ENCODE results near the gene SKA2.

SKA2 gene, protein sequence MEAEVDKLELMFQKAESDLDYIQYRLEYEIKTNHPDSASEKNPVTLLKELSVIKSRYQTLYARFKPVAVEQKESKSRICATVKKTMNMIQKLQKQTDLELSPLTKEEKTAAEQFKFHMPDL

DNA sequence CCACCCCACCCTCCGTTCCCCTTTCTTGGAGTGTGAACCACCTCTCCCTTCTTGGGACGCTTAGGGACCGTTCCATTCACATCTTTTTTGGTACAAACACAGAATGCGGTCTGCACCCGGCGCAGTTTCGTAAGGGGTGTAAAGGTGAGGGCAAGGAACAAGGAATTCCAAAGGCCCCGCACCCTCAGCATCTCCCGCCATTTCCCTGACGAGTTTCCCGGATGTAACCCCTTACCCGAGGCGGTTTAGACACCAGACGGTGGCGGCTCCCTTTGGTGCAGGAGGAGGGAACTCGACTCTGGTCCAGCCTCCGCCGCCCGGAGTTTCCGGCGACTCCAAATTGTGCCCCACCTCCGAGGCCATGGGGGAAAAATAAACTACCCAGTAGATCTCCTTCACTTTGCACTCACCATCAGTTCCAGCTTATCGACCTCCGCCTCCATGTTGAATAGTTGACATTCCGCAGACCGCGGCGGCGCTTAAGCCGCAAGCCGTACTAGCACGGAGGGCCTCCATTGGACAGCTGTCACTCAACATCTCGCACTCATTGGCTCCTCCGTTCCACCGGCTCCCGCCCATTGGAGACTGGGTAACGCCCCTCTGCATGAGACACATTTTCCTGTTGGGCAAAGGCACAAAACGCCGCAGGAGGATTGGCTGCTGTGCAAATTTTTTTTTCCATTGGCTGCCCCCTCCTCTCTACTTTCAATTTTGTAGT is at the start of gene SKA2:
TSS of gene SKA2 (minus strand) at position 466 of the 718 bp plus-strand sequence. CDS start at position 443, 23 bp downstream.
- DNase-seq (ENCODE audit: extremely low read depth, insufficient read length): peak; percentile 97

DNA sequence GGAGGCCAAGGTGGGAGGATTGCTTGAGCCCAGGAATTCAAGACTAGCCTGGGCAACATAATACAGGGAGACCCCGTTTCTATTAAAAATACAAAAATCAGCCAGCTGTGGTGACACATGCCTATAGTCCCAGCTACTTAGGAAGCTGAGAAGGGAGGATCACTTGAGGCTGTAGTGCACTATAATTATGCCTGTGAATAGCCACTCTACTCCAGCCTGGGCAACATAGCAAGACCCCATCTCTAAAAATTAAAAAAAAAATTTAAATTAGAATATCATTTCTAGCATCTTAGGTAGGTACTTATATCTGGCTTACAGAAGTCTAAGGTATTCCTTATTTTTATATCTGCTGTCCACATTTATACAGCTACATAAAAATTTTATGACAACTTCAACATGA is 47.3 kb upstream of the SKA2 start:
- no peak overlapping the region for H3K4me3 ChIP-seq (replicated peaks; ENCODE audit: low read depth, low read length)
- no peaks in the 10 kb centered on the region for H3K27me3 ChIP-seq (replicated peaks; ENCODE audit: control insufficient read depth, insufficient read depth, low read length)
- no peak for DNase-seq (ENCODE audit: extremely low read depth, insufficient read length)
- TF ChIP-seq, protein P1, sequence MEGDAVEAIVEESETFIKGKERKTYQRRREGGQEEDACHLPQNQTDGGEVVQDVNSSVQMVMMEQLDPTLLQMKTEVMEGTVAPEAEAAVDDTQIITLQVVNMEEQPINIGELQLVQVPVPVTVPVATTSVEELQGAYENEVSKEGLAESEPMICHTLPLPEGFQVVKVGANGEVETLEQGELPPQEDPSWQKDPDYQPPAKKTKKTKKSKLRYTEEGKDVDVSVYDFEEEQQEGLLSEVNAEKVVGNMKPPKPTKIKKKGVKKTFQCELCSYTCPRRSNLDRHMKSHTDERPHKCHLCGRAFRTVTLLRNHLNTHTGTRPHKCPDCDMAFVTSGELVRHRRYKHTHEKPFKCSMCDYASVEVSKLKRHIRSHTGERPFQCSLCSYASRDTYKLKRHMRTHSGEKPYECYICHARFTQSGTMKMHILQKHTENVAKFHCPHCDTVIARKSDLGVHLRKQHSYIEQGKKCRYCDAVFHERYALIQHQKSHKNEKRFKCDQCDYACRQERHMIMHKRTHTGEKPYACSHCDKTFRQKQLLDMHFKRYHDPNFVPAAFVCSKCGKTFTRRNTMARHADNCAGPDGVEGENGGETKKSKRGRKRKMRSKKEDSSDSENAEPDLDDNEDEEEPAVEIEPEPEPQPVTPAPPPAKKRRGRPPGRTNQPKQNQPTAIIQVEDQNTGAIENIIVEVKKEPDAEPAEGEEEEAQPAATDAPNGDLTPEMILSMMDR (IDR thresholded peaks at IDR 0.05; ENCODE audit: insufficient read depth, low read length, poor library complexity, severe bottlenecking): no peak
- peaks cover 3% of the 10 kb centered on the region for H3K36me3 ChIP-seq (ENCODE audit: control insufficient read depth, insufficient read depth, low read length)

More for the DNA sequence above, at the start of gene SKA2:
- Histone ChIP-seq H3K36me3 (ENCODE audit: control insufficient read depth, insufficient read depth, low read length) (no peaks in the 10 kb centered on the region), H3K27me3 (replicated peaks; ENCODE audit: control insufficient read depth, insufficient read depth, low read length) (no peaks in the 10 kb centered on the region), H3K4me3 (replicated peaks; ENCODE audit: low read depth, low read length) (peak within 1 kb of the TSS; percentile 96)
- TF ChIP-seq, protein P1 (IDR thresholded peaks at IDR 0.05; ENCODE audit: insufficient read depth, low read length, poor library complexity, severe bottlenecking): no peak

DNA sequence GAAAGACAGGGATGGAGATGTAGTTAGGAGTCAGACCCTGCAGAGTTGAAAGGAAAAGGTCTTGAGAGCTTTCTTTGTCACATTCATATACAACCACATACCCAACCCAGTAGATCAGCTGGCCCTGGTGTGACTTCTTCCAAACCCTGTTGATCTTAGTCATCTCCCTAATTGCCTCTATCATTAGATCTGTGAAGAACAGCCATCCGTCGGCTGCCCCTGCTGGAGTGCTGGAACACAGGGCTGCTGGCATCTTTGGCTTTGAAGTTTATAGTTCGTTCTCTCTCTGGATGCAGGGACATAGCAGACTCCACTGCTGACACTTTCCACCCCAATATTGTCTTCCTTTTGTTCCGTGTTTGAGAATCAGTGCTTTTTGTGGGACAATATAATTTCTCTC is 44.4 kb upstream of the SKA2 start:
- peaks cover 3% of the 10 kb centered on the region for H3K36me3 ChIP-seq (ENCODE audit: control insufficient read depth, insufficient read depth, low read length)
- TF ChIP-seq, protein P1 (IDR thresholded peaks at IDR 0.05; ENCODE audit: insufficient read depth, low read length, poor library complexity, severe bottlenecking): no peak
- no peak overlapping the region for H3K4me3 ChIP-seq (replicated peaks; ENCODE audit: low read depth, low read length)
- no peak for DNase-seq (ENCODE audit: extremely low read depth, insufficient read length)
- H3K27me3 ChIP-seq (replicated peaks; ENCODE audit: control insufficient read depth, insufficient read depth, low read length): no peaks in the 10 kb centered on the region

DNA sequence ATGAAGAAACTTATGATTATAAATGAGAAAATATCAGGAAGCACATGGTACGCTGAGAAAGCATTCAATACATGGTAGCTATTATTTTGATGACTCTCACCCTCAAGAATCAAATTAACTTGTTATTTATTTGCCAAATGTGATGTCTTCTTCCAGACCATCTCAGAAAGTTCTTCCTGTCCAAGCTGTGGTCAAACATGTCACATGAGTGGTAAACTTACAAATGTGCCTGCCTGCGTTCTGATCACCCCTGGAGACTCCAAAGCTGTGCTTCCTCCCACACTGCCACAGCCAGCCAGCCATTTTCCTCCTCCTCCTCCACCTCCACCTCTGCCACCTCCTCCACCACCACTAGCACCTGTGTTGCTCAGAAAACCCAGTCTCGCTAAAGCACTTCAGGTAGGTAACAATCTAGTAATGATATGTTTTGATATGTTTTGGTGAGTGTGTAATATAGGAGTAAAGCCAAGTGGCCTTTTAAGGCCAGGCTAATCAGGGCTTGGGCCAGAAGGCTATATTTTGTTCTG is 38.4 kb upstream of the SKA2 start:
- no peaks in the 10 kb centered on the region for H3K27me3 ChIP-seq (replicated peaks; ENCODE audit: control insufficient read depth, insufficient read depth, low read length)
- DNase-seq (ENCODE audit: extremely low read depth, insufficient read length): no peak
- peaks cover 9% of the 10 kb centered on the region for H3K36me3 ChIP-seq (ENCODE audit: control insufficient read depth, insufficient read depth, low read length)
- TF ChIP-seq, protein P1 (IDR thresholded peaks at IDR 0.05; ENCODE audit: insufficient read depth, low read length, poor library complexity, severe bottlenecking): no peak
- H3K4me3 ChIP-seq (replicated peaks; ENCODE audit: low read depth, low read length): no peak overlapping the region

DNA sequence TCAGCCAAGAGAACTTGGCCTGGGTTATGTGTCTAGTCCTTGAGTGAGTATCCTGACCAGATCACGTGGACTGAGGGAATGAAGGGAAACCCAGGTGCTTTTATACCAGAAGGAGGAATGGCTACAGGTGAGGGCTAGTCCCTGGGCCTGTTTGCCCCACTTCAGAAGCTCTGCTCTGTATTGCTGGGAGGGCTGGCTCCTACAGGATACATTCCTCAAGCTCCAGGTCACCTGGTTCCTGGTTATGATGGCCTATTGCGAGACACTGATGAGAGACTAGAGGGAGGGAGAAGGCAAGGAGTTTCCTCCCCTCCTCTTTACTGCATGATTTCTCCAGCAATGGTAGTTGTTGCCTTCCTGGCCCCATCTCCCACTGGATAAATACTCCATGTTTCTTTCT is 35.8 kb upstream of the SKA2 start:
- H3K36me3 ChIP-seq (ENCODE audit: control insufficient read depth, insufficient read depth, low read length): peaks cover 9% of the 10 kb centered on the region
- H3K27me3 ChIP-seq (replicated peaks; ENCODE audit: control insufficient read depth, insufficient read depth, low read length): no peaks in the 10 kb centered on the region
- TF ChIP-seq, protein P1 (IDR thresholded peaks at IDR 0.05; ENCODE audit: insufficient read depth, low read length, poor library complexity, severe bottlenecking): no peak
- DNase-seq (ENCODE audit: extremely low read depth, insufficient read length): no peak
- no peak overlapping the region for H3K4me3 ChIP-seq (replicated peaks; ENCODE audit: low read depth, low read length)
